Activated T-cell treated with anti-CD3 and anti-CD28 coated beads, Interleukin-2, amount 50 U/mL, for 1 hour (primary cell): ENCODE measurements around the gene LZTR1.

Experiments used
- DNase-seq: peaks from one replicate; pipeline ENCODE4 v3.0.0-alpha.2; 2020

Gene LZTR1

GRCh38 chr22:20951151-20951931 is 30.8 kb upstream of the LZTR1 start:
- no peak for DNase-seq

GRCh38 chr22:20951932-20952380 is 30.1 kb upstream of the LZTR1 start:
- DNase-seq, result no peak

- DNase-seq, result no peak
Observed at GRCh38 chr22:20952544-20953341, 29.4 kb upstream of the LZTR1 start.

GRCh38 chr22:20953342-20953608 is 28.8 kb upstream of the LZTR1 start:
- DNase-seq, result no peak

GRCh38 chr22:20953668-20954500 is 28.2 kb upstream of the LZTR1 start:
- no peak for DNase-seq

GRCh38 chr22:20955548-20955947 is 26.5 kb upstream of the LZTR1 start:
- DNase-seq, result no peak

- DNase-seq, result no peak
Observed at GRCh38 chr22:20956258-20957101, 25.6 kb upstream of the LZTR1 start.

GRCh38 chr22:20957102-20957682 is 24.9 kb upstream of the LZTR1 start:
- DNase-seq, result no peak

- no peak for DNase-seq
Observed at GRCh38 chr22:20957683-20958431, 24.2 kb upstream of the LZTR1 start.

GRCh38 chr22:20959578-20960461 is 22.3 kb upstream of the LZTR1 start:
- DNase-seq, result no peak

- no peak for DNase-seq
Observed at GRCh38 chr22:20960609-20961008, 21.5 kb upstream of the LZTR1 start.

GRCh38 chr22:20962491-20962945 is 19.6 kb upstream of the LZTR1 start:
- DNase-seq, result no peak

- DNase-seq, result no peak
Observed at GRCh38 chr22:20963201-20964052, 18.7 kb upstream of the LZTR1 start.

GRCh38 chr22:20964090-20964798 is 17.9 kb upstream of the LZTR1 start:
- DNase-seq, result no peak

GRCh38 chr22:20964799-20965103 is 17.3 kb upstream of the LZTR1 start:
- no peak for DNase-seq

GRCh38 chr22:20965104-20965887 is 16.8 kb upstream of the LZTR1 start:
- DNase-seq, result no peak

- DNase-seq, result no peak
Observed at GRCh38 chr22:20965888-20966855, 15.9 kb upstream of the LZTR1 start.
